GM12801 (cell line): ENCODE results near the gene GINS1.

ENCODE experiments used
- TF ChIP-seq, protein P1 (sequence below): IDR thresholded peaks from one replicate; pipeline ENCODE4 v1.5.1; 2011; ENCODE audit warnings: control low read depth; ENCODE audit not compliant: insufficient read length; ENCODE audit errors: extremely low read depth

Gene GINS1

DNA sequence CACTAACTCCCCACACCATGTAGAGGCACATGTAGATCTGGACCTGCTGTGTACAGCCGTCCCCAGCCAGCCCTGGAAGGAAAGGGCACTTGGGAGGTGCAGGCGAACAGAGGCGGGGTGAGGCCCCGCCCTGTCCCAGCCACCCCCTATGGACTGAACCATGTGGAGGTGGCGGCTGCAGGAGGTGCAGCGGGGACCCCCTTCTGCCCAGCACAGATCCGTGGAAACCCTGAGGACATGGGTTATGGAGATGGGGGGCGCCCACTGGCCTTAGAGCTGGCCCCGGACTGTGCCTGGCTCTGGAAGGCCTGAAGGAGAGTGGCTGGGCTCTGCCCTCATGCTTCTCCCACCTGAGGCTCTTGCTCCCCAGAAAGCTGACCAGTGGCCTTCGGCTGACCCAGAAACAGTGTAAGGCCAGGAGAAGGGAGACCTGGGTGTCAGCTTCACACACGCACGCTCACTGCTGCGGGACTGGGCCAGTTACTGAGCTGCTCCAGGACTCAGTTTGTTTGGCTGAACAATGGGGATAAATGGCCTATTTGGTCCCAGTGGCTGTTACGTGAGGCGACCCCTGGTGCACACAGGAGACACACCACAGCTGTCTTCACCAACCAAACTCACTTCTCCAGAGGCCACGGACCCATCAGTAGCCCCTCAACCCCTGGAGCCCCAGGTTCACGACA lies 87.2 kb downstream of the GINS1 start:
- TF ChIP-seq, protein P1, sequence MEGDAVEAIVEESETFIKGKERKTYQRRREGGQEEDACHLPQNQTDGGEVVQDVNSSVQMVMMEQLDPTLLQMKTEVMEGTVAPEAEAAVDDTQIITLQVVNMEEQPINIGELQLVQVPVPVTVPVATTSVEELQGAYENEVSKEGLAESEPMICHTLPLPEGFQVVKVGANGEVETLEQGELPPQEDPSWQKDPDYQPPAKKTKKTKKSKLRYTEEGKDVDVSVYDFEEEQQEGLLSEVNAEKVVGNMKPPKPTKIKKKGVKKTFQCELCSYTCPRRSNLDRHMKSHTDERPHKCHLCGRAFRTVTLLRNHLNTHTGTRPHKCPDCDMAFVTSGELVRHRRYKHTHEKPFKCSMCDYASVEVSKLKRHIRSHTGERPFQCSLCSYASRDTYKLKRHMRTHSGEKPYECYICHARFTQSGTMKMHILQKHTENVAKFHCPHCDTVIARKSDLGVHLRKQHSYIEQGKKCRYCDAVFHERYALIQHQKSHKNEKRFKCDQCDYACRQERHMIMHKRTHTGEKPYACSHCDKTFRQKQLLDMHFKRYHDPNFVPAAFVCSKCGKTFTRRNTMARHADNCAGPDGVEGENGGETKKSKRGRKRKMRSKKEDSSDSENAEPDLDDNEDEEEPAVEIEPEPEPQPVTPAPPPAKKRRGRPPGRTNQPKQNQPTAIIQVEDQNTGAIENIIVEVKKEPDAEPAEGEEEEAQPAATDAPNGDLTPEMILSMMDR: no peak

DNA sequence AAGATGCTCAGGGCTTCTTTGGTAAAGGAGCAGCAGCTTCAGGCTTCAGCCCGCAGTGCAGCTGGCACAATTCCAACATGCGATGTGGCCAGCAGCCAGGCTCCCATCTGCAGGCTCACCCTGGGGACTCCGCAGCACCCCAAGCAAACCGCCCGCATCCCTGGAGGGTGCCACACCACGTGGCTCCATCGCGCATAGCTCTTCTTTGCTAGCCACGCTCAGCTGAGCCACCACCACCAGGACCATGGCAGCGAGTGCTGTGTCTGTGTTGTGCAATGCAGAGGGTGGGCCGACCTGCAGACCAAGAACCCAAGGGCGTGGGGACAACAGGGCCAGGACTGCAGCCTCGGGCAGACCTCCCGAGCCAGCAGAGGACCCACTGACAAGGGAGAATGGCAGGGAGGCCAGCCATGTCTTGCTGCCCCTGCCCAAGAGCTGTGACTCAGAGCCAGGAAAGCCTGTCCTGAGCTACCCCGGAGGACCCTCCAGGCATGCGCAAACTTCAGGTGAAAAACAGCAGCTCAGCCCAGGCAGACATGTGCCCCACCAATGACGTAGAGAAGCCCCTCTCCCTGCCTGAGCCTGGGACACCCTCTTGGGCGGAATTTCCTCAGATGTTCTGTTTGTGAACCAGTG lies 87.8 kb downstream of the GINS1 start:
- TF ChIP-seq, protein P1: no peak

DNA sequence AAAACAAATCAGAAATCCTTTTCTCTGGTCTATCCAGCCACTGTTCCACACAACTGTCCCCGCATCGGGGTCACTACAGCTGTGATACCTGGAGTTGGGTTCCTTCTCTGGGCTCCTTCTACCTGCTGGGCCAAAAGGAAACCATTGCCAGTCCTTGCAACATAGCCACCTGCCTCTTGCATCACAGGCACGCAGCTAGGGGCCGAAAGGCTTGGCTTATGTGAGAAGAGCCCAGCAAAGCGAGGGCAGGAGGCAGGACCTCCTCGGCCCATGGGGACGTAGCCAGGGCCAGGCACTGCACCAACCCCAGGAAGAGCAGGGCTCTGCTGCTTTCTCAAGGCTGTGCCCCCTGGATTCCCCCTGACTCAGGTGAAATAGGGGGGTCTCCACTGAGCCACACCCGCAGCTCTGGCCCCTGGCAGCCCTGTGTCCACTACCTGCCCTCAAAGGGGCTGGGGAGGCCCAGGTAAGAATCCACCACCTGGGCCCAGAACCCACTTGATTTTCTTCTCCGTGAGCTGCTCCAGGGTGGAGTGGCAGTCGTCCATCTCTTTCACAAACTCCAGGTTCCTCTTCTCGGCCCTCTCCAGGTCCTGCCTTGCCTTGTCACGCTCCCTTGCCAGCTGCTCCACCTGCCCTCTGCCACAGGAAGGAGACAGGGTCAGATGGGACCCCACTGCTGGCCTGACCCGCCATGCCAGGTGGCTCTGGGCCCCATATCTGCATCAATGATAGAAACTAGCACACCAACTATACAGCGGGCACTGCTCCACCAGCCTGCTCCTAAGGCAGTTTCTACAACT lies 88.9 kb downstream of the GINS1 start:
- TF ChIP-seq, protein P1: no peak

DNA sequence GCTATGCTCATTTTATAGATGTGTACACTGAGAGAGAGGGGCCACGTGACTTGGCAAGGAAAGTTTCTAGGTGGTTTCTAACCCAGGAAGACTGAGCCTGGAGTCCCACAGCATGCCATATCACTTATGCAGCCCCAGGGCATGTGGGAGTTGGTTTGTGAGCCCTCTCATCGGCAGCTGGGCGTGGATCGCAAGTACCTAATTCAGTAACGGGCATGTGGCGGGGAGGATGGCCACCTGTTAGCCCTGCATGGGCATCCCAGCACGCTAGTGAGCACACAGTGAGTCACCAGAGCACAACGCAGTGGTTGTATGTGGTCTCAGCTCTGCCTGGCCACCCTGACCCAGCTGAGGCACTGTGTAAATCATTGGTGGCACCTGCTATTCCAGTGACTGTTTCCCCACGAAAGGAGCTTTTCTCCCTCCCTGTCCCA lies 89.5 kb downstream of the GINS1 start:
- TF ChIP-seq, protein P1: no peak

DNA sequence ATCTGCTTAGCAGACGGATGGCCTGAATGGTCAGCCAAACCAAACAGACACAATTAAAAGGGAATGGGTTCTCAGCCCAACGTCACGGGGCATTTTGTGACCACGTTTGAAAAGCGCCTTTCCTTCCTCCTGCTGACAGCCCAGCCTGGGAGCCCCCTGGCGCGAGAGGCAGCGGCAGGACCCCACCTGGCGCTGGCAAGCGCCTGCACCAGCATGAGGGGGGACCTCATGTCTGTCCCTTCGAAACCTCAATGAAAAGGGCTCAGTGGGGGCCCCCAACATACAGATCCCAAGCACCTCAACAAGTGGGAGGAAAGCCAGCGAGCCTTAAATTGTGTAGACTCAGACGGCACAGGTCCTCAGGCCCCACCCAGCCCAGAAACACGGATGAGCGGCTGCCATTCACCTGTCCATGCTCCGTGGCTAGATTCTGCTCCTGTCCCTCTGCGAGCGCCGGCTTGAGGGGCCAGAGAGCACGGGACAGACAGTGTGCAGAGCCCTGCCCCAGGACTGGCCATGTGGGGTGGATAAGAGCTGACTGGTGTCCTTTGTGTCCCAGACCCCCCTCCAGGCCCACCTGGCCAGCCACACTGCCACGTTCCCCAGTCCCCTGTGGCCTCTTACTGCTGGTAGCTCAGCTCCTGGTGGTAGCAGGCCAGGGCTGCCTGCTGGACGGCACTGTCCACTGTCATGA lies 90.3 kb downstream of the GINS1 start:
- TF ChIP-seq, protein P1: no peak
